Lower leg skin (tissue), 4 donors: Measurements from ENCODE around the gene ISLR2. TPM values are rescaled to one million over a fixed set of nuclear protein-coding genes. Genes with fewer than 3 reads are reported as not detected.

Source experiments
- DNase-seq, 2 donors: peaks; one replicate each; pipeline ENCODE4 v3.0.0-alpha.2; 2019; ENCODE audit warnings: low spot score in 2 of 2
- H3K4me3 ChIP-seq: fragments of 200-600 bp; sonication (generic); 2 replicates; pipeline ENCODE4 v1.5.1; 2017; ENCODE audit warnings: mild to moderate bottlenecking, low read depth; ENCODE audit not compliant: poor library complexity, severe bottlenecking
- POLR2A ChIP-seq, 2 donors: fragments of 450-650 bp; IDR thresholded peaks; one replicate each; pipeline ENCODE4 v1.6.1; 2016 to 2017; ENCODE audit warnings: antibody characterized with exemption in 2 of 2, mild to moderate bottlenecking in 1 of 2, moderate library complexity in 1 of 2
- WGBS, 2 donors: methylation state at CpG; one replicate each; pipeline ENCODE4 v1.1.5; 2018; 5-methylcytosine and 5-hydroxymethylcytosine counted together
- intact Hi-C: fragments of 100-400 bp; cut with DNase I; formaldehyde crosslinking; loops from one replicate; pipeline ENCODE4 v1.15.0; 2023; ENCODE audit warnings: low total_unique reads
- total RNA-seq, 4 donors: library from RNA; depleted of rRNA; stranded (reverse); fragments of >200 nt; gene quantifications; one replicate each; pipeline ENCODE4 v1.1.0, GENCODE V29; 2016
- TF ChIP-seq, protein P1 (sequence below), 3 donors: fragments of 450-650 bp; IDR thresholded peaks; one replicate each; pipeline ENCODE4 v1.5.1; 2016; ENCODE audit warnings: antibody characterized with exemption in 3 of 3, mild to moderate bottlenecking in 3 of 3, moderate library complexity in 2 of 3

Gene ISLR2
- total RNA-seq, 4 donors from 2014 or later, result 0.17 to 0.91 (median 0.39) TPM; not detected in 1

GRCh38 chr15:74172701-74173379 is 42.5 kb downstream of the ISLR2 start:
- TF ChIP-seq, protein P1, sequence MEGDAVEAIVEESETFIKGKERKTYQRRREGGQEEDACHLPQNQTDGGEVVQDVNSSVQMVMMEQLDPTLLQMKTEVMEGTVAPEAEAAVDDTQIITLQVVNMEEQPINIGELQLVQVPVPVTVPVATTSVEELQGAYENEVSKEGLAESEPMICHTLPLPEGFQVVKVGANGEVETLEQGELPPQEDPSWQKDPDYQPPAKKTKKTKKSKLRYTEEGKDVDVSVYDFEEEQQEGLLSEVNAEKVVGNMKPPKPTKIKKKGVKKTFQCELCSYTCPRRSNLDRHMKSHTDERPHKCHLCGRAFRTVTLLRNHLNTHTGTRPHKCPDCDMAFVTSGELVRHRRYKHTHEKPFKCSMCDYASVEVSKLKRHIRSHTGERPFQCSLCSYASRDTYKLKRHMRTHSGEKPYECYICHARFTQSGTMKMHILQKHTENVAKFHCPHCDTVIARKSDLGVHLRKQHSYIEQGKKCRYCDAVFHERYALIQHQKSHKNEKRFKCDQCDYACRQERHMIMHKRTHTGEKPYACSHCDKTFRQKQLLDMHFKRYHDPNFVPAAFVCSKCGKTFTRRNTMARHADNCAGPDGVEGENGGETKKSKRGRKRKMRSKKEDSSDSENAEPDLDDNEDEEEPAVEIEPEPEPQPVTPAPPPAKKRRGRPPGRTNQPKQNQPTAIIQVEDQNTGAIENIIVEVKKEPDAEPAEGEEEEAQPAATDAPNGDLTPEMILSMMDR (IDR thresholded peaks at IDR 0.05), result no peak
- no peak for TF ChIP-seq POLR2A (IDR thresholded peaks at IDR 0.05)
- no peak overlapping the region for H3K4me3 ChIP-seq
- peak in 1 of 2 donors; percentile 93 for DNase-seq
- intact Hi-C loops, result no loop called here
- 43 to 52% methylated on average over 13 of the region's 13 CpGs for WGBS, 2 donors

DNA sequence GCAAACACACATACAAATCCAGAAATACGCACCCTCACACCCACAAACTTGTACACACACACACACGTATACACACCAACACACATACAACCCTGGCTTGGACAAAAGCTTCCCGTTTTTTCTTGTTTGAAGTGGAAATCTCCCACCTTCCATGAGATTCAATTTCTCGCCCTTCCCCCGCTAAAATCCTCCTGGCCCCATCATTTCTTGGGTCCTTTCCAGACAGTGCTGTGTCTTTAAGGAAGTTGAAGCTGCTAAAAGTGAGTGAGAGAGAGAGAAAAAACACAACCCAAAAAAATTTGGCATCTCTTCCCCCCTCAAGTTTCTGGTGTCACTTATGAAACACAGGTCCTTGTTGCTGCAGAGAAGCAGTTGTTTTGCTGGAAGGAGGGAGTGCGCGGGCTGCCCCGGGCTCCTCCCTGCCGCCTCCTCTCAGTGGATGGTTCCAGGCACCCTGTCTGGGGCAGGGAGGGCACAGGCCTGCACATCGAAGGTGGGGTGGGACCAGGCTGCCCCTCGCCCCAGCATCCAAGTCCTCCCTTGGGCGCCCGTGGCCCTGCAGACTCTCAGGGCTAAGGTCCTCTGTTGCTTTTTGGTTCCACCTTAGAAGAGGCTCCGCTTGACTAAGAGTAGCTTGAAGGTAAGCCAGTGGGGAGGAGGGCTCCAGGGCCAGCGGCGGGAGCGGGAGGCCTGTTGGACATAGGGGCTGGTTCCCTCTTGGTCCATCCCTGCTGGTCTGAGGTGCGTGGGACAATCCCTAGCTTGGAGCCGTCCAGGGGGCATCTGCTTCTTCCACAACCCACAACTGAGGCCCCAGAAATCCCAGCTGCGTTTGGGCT is 43.2 kb downstream of the ISLR2 start, which contains the start of gene ISLR:
Gene ISLR, plus strand, starts transcription at position 331 of the 839 bp plus-strand sequence. CDS start 1,149 bp downstream, outside the sequence.
- TF ChIP-seq POLR2A (IDR thresholded peaks at IDR 0.05), result no peak
- TF ChIP-seq, protein P1 (IDR thresholded peaks at IDR 0.05), result no peak
- H3K4me3 ChIP-seq, result peak within 1 kb of the TSS; percentile 13
- DNase-seq, result peak; percentile 47 to 90
- 34 to 42% methylated on average over 17 to 19 of the region's 20 CpGs for WGBS, 2 donors
- intact Hi-C loops, result no loop called here

GRCh38 chr15:74174219-74174957 is 44.0 kb downstream of the ISLR2 start:
- intact Hi-C loops, result no loop called here
- DNase-seq, result peak in 1 of 2 donors; percentile 86
- H3K4me3 ChIP-seq, result peak overlapping the region; percentile 13
- WGBS, 2 donors, result 50 to 72% methylated on average over 16 to 18 of the region's 20 CpGs
- no peak for TF ChIP-seq POLR2A (IDR thresholded peaks at IDR 0.05)
- TF ChIP-seq, protein P1 (IDR thresholded peaks at IDR 0.05), result no peak

- intact Hi-C loops, result no loop called here
- peak in 1 of 2 donors; percentile 80 for DNase-seq
- TF ChIP-seq, protein P1 (IDR thresholded peaks at IDR 0.05), result no peak
- TF ChIP-seq POLR2A (IDR thresholded peaks at IDR 0.05), result no peak
- no peak overlapping the region for H3K4me3 ChIP-seq
- 63 to 83% methylated on average over 9 to 11 of the region's 14 CpGs for WGBS, 2 donors
These were observed 44.5 kb downstream of the ISLR2 start for GRCh38 chr15:74174958-74175253.

DNA sequence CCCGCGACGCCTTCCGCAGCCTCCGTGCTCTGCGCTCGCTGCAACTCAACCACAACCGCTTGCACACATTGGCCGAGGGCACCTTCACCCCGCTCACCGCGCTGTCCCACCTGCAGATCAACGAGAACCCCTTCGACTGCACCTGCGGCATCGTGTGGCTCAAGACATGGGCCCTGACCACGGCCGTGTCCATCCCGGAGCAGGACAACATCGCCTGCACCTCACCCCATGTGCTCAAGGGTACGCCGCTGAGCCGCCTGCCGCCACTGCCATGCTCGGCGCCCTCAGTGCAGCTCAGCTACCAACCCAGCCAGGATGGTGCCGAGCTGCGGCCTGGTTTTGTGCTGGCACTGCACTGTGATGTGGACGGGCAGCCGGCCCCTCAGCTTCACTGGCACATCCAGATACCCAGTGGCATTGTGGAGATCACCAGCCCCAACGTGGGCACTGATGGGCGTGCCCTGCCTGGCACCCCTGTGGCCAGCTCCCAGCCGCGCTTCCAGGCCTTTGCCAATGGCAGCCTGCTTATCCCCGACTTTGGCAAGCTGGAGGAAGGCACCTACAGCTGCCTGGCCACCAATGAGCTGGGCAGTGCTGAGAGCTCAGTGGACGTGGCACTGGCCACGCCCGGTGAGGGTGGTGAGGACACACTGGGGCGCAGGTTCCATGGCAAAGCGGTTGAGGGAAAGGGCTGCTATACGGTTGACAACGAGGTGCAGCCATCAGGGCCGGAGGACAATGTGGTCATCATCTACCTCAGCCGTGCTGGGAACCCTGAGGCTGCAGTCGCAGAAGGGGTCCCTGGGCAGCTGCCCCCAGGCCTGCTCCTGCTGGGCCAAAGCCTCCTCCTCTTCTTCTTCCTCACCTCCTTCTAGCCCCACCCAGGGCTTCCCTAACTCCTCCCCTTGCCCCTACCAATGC is 45.1 kb downstream of the ISLR2 start:
- DNase-seq, result peak in 1 of 2 donors; percentile 74
- intact Hi-C loops, result no loop called here
- WGBS, 2 donors, result 81 to 82% methylated on average over 25 to 34 of the region's 45 CpGs
- H3K4me3 ChIP-seq, result no peak overlapping the region
- TF ChIP-seq, protein P1 (IDR thresholded peaks at IDR 0.05), result no peak
- TF ChIP-seq POLR2A (IDR thresholded peaks at IDR 0.05), result no peak
